ENCODE measurements around the gene ARMC2.
"Not testable (repeated sequence)": the region's sequence is repeated elsewhere in the genome, so short reads cannot be mapped to it uniquely, and the experiment has no call there.

Gene ARMC2

GRCh38 chr6:108922499-108922898 is 74.3 kb downstream of the ARMC2 start:
- DNase-seq: no peak

- DNase-seq: no peak
Observed at GRCh38 chr6:108927927-108928326, 79.7 kb downstream of the ARMC2 start.

- DNase-seq: no peak
Observed at GRCh38 chr6:108928650-108929049, 80.4 kb downstream of the ARMC2 start.

GRCh38 chr6:108931090-108931489 is 82.9 kb downstream of the ARMC2 start:
- DNase-seq: not testable (repeated sequence)

- no peak for DNase-seq
Observed at GRCh38 chr6:108937170-108937569, 88.9 kb downstream of the ARMC2 start.

GRCh38 chr6:108940741-108941140 is 92.5 kb downstream of the ARMC2 start:
- no peak for DNase-seq

- no peak for DNase-seq
Observed at GRCh38 chr6:108941281-108941680, 93.1 kb downstream of the ARMC2 start.

GRCh38 chr6:108941859-108942258 is 93.6 kb downstream of the ARMC2 start:
- DNase-seq: no peak

- peak; percentile 62 for DNase-seq
Observed at GRCh38 chr6:108942556-108943492, 94.6 kb downstream of the ARMC2 start.

GRCh38 chr6:108944071-108944470 is 95.8 kb downstream of the ARMC2 start:
- DNase-seq: no peak

- no peak for DNase-seq
Observed at GRCh38 chr6:108944707-108945680, 96.8 kb downstream of the ARMC2 start.

- DNase-seq: no peak
Observed at GRCh38 chr6:108945681-108946159, 97.5 kb downstream of the ARMC2 start.

GRCh38 chr6:108946695-108947094 is 98.5 kb downstream of the ARMC2 start:
- no peak for DNase-seq

- DNase-seq: no peak
Observed at GRCh38 chr6:108947114-108947854, 99.1 kb downstream of the ARMC2 start.

GRCh38 chr6:108948181-108948661 is 100.0 kb downstream of the ARMC2 start:
- DNase-seq: no peak

GRCh38 chr6:108951351-108951953 is 103.2 kb downstream of the ARMC2 start:
- no peak for DNase-seq

GRCh38 chr6:108952776-108953486 is 104.7 kb downstream of the ARMC2 start:
- DNase-seq: no peak

- DNase-seq: no peak
Observed at GRCh38 chr6:108953681-108954080, 105.5 kb downstream of the ARMC2 start.

- no peak for DNase-seq
Observed at GRCh38 chr6:108955329-108955949, 107.2 kb downstream of the ARMC2 start.

GRCh38 chr6:108957221-108957620 is 109.0 kb downstream of the ARMC2 start:
- DNase-seq: no peak

Measured in KG1 (cell line).